ENCODE measurements around the gene LURAP1L. TPM values are rescaled to one million over a fixed set of nuclear protein-coding genes. Genes with fewer than 3 reads are reported as not detected.

Gene LURAP1L, protein sequence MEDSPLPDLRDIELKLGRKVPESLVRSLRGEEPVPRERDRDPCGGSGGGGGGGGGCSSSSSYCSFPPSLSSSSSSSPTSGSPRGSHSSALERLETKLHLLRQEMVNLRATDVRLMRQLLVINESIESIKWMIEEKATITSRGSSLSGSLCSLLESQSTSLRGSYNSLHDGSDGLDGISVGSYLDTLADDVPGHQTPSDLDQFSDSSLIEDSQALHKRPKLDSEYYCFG
- polyA plus RNA-seq (2012; ENCODE audit: missing spikeins) = 0.34 TPM

DNA sequence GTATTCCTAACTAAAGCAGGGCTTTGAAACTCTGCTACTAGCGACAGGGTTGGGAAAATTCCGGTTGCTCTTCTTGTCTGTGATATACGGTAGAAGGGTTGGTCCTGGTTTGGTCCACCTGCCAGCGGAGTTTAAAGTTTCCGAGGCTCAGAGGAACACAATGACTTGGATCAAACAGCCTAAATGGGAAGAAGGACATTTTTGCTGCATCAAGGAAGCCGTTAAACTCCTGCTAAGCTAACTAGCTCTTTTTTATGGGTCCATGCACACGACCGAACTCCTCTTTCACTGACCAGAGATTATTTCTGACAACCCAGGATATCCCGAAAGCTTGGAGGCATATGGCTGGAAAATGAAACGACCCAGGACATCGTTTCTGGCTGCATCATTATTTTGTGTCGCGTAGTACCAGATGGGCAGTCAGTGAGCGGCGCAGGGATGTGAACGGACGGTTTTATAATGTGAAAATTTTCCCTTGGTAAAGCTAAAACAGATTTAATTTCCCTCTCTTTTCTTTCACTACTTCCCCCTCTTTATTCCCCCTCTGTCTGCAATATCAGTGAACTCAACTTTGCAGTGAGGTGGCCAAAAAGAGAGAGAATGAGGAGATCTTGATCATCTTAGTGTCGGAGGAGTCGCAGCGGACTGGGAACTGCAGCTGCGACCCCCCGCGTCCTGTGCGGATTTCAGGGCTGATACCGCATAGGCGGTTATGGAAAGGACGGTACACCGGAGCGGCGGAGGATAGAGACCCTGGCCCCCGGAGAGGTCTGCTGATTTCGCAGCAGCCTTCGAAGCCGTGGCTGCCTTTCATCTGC lies at the start of gene LURAP1L:
TSS of gene LURAP1L (plus strand) at position 160 of the 818 bp plus-strand sequence. CDS start 696 bp downstream, outside the sequence.
- no peak for FAIRE-seq
- DNase-seq (ENCODE audit: insufficient read length) = no peak
- TF ChIP-seq POLR2A (IDR thresholded peaks at IDR 0.05; ENCODE audit: low read depth, low read length) (no peak), POLR2AphosphoS5 (IDR thresholded peaks at IDR 0.05; ENCODE audit: low read depth, low read length) (no peak), TAF1 (IDR thresholded peaks at IDR 0.05; ENCODE audit: borderline replicate concordance, low read depth, low read length) (no peak)

DNA sequence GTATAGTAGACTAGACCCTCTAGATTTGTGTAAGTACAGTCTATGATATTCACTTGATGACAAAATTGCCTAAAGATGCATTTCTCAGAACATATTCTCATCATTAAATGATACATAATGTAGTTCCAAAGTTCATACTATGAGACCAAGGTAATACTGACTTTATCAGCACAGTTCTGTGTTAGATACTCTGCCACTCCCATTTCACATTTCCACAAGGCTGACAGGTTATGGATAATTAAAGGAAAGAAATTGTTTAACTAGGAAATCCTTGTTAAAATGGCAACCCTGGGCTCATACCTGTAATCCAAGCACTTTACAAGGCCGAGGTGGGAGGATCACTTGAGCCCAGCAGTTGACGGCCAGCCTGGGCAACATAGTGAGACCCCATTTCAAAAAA lies 48.0 kb upstream of the LURAP1L start:
- DNase-seq (ENCODE audit: insufficient read length) (no peak), FAIRE-seq (no peak)
- TF ChIP-seq TAF1 (IDR thresholded peaks at IDR 0.05; ENCODE audit: borderline replicate concordance, low read depth, low read length) (no peak), POLR2A (IDR thresholded peaks at IDR 0.05; ENCODE audit: low read depth, low read length) (no peak), POLR2AphosphoS5 (IDR thresholded peaks at IDR 0.05; ENCODE audit: low read depth, low read length) (no peak)

DNA sequence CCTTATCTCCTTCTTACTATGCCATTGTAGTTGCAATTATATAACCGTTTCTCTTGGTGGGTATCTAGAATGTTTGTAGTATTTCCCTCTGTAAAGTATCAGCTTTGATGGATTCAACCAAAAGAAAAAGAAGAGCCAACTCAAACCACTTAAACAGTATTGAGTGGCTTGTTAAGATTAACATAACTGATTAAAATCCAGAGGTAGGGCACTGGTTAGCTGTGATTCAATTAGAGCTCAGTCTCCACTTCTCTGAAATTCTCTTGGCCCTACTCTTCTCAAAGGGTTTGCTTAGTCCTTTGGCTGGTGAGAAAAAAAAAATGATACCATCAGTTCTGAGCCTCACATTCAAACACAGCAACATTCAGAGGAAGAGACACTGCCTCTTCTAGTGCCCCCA lies 44.6 kb upstream of the LURAP1L start:
- FAIRE-seq (no peak), DNase-seq (ENCODE audit: insufficient read length) (no peak)
- TF ChIP-seq POLR2A (IDR thresholded peaks at IDR 0.05; ENCODE audit: low read depth, low read length) = no peak
- TF ChIP-seq TAF1 (IDR thresholded peaks at IDR 0.05; ENCODE audit: borderline replicate concordance, low read depth, low read length) = no peak
- no peak for TF ChIP-seq POLR2AphosphoS5 (IDR thresholded peaks at IDR 0.05; ENCODE audit: low read depth, low read length)

DNA sequence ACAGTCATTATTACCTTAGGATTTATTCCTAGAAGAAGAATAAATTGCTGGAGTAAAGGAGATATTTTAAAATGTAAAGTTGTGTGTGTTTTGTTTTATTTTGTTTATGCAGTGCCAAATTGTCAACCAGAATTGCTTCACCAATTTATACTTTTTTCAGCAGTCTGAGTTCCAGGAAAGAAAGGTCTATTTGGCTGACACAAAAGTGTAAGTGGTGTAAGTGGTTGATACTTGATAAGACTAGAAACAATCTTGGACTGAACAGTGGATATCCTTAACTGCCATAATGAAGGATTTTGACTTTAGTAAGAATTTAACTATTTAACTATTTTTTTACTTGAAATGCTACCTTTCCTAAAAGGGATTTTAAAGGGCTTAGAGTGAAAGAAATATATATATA lies 43.9 kb upstream of the LURAP1L start:
- no peak for TF ChIP-seq POLR2A (IDR thresholded peaks at IDR 0.05; ENCODE audit: low read depth, low read length)
- TF ChIP-seq POLR2AphosphoS5 (IDR thresholded peaks at IDR 0.05; ENCODE audit: low read depth, low read length) = no peak
- no peak for FAIRE-seq
- no peak for DNase-seq (ENCODE audit: insufficient read length)

DNA sequence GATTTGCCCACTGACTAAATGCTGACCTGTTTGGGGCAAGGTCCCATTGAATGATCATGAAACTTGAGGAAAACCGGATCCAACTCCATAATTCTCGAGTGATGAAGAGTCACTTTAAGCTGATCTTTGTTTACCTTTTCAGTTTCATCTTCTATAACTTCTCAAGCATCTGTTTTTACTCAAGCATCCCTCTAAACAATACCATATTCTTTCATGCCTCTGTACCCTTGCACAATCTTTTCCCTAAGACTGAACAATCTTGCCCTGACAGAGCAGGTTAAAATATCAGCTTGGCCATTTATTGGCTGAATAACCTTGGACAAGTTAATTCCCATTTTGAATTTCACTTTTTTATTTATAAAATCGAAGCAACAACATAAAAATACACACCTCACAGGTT lies 41.8 kb upstream of the LURAP1L start:
- TF ChIP-seq POLR2A (IDR thresholded peaks at IDR 0.05; ENCODE audit: low read depth, low read length) = no peak
- TF ChIP-seq POLR2AphosphoS5 (IDR thresholded peaks at IDR 0.05; ENCODE audit: low read depth, low read length) = no peak
- DNase-seq (ENCODE audit: insufficient read length) (no peak), FAIRE-seq (no peak)

DNA sequence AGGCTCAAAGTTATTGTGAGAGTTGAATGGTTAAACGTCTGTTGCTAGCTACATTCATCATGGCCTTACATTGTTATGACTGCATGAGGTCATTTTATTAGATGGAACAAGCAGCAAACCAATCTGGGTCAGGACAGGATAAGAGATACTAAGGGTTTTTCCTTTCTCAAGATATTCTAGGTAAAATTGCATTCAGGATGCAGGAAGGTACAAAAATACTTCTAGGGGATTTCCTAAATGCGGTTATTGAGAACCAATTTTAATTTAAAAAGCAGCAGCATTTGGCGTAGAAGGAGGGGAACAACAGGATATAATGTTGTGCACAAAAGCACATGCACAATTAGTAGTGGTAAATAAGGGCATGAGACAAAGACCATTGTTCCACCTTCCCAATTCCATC lies 39.2 kb upstream of the LURAP1L start:
- FAIRE-seq (peak; percentile 71), DNase-seq (ENCODE audit: insufficient read length) (no peak)
- TF ChIP-seq POLR2A (IDR thresholded peaks at IDR 0.05; ENCODE audit: low read depth, low read length) (no peak), TAF1 (IDR thresholded peaks at IDR 0.05; ENCODE audit: borderline replicate concordance, low read depth, low read length) (no peak), POLR2AphosphoS5 (IDR thresholded peaks at IDR 0.05; ENCODE audit: low read depth, low read length) (no peak)

DNA sequence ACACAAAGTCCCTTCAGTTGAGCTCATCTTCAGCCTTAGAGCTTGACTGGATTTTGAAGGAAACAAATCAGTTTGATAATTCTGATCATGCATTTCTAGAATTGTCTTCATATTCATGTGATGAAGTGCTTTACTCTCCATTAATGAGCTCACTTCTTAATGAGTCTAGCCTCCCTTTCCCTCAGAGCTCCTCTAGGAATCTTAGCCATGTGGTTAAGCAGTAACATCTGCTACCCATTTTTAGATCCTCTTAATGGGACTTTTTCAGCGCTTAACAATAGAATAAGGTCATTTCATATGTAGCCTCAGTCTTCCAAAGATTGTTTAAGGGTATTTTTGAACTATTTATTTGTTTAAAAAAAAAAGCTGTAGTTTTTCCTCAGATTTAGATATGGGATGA lies 36.9 kb upstream of the LURAP1L start:
- FAIRE-seq (no peak), DNase-seq (ENCODE audit: insufficient read length) (no peak)
- TF ChIP-seq TAF1 (IDR thresholded peaks at IDR 0.05; ENCODE audit: borderline replicate concordance, low read depth, low read length) = no peak
- TF ChIP-seq POLR2A (IDR thresholded peaks at IDR 0.05; ENCODE audit: low read depth, low read length) = no peak
- TF ChIP-seq POLR2AphosphoS5 (IDR thresholded peaks at IDR 0.05; ENCODE audit: low read depth, low read length) = no peak

DNA sequence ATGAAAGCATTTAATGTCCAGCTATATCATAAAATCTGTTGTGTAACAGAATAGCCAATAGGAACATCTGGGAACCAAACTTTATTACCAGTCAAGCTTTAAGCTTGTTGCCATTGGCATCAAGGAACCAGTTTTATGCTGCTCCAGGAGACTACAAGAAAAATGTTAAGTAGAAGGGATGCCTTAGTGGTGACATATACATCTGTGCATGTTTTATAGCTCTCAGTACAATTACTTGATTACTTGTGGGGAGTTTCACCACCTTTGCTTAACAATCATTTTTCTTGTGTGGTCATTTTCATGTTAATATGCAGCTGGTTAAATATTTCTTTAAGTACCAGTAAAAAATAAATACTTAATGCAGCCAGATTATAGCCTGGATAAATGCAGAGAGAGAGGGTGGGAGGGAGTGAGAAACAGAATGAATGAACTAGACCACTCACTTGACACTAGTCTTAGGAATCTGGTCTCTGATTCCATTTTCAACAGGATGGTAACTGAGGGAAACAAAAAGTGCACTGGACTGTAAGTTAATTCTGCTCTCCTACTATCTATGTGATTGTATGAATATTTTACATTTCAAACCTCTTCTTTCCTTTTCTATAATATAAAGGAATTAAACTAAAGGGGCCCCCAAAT lies 35.7 kb upstream of the LURAP1L start:
- DNase-seq (ENCODE audit: insufficient read length) (no peak), FAIRE-seq (no peak)
- no peak for TF ChIP-seq POLR2A (IDR thresholded peaks at IDR 0.05; ENCODE audit: low read depth, low read length)
- no peak for TF ChIP-seq TAF1 (IDR thresholded peaks at IDR 0.05; ENCODE audit: borderline replicate concordance, low read depth, low read length)
- no peak for TF ChIP-seq POLR2AphosphoS5 (IDR thresholded peaks at IDR 0.05; ENCODE audit: low read depth, low read length)

DNA sequence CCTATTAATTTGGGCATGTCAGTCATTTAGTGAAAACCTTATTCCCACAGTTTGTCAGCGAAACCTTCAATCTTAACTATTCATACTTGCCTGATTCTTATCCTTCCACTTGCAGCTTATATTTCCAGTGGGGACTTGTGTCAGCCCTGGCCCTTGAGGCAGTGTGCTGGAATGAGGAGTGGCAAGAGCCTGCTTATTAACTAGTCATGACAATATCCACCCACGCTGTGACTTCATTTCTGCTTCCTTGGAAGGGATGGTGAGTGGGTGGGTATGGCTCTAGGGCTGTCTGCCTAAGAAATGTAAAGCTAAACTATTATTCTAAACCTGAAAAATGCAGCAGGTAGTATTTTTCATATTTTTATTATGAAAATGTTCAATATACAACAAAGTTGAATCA lies 34.0 kb upstream of the LURAP1L start:
- no peak for FAIRE-seq
- no peak for DNase-seq (ENCODE audit: insufficient read length)
- TF ChIP-seq TAF1 (IDR thresholded peaks at IDR 0.05; ENCODE audit: borderline replicate concordance, low read depth, low read length) (no peak), POLR2A (IDR thresholded peaks at IDR 0.05; ENCODE audit: low read depth, low read length) (no peak), POLR2AphosphoS5 (IDR thresholded peaks at IDR 0.05; ENCODE audit: low read depth, low read length) (no peak)

DNA sequence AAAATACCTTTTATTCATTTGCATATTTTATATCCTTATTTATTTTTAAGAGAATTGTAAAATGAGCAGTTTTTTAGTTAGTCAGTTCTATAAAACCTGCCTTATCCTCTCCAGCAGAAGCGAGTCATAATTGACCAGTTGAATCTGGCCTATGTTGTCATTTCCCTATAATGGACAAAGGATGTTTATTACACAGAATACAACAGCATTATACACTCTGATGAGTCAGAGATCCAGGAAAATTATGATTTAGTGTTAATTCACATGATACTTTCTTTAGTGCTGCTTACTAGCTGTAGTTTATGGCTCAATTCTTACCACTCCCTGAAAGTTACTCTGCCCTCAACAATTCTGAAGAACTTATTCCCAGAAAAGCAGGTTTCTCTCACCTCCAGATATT lies 26.8 kb upstream of the LURAP1L start:
- DNase-seq (ENCODE audit: insufficient read length) (no peak), FAIRE-seq (no peak)
- TF ChIP-seq POLR2AphosphoS5 (IDR thresholded peaks at IDR 0.05; ENCODE audit: low read depth, low read length) = no peak
- no peak for TF ChIP-seq TAF1 (IDR thresholded peaks at IDR 0.05; ENCODE audit: borderline replicate concordance, low read depth, low read length)
- no peak for TF ChIP-seq POLR2A (IDR thresholded peaks at IDR 0.05; ENCODE audit: low read depth, low read length)

DNA sequence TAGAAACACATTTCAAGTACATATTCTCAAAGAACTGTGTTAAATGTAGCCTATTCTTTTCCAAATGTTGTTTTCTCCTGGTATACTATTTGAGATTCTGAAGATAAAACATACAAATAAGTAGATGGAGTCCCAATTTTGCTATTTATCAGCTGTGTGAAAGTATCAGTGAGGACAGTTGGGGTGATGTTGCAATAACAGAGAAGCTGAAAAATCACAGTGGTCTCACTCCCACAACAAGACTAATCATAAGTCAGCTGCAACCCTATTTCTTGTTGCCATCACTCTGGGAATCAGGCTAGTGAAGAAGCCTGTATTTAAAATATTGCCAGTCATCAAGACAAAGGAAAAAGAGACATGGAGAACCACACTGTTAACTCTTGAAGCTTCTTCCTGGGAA lies 25.9 kb upstream of the LURAP1L start:
- FAIRE-seq = no peak
- TF ChIP-seq POLR2A (IDR thresholded peaks at IDR 0.05; ENCODE audit: low read depth, low read length) = no peak
- no peak for TF ChIP-seq POLR2AphosphoS5 (IDR thresholded peaks at IDR 0.05; ENCODE audit: low read depth, low read length)
- TF ChIP-seq TAF1 (IDR thresholded peaks at IDR 0.05; ENCODE audit: borderline replicate concordance, low read depth, low read length) = no peak
- no peak for DNase-seq (ENCODE audit: insufficient read length)

DNA sequence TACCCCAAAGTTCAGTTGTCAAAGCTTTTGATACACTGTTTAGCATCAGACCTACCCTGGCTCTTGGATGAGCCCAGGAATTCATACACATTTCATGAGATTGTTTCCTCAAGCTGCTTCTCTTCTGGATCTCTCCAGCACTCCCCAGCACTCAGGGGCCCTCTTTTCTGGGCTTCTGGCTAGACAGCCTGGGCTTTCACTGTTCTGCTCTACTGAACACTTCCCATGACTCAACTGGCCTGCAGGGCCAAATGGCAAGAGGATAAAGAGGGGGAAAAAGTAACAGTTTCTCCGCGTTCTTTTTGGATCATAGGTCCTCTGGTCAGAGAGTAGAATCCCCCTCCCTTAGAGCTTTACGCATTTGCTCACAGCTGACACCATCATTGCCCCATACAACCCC lies 20.9 kb upstream of the LURAP1L start:
- TF ChIP-seq TAF1 (IDR thresholded peaks at IDR 0.05; ENCODE audit: borderline replicate concordance, low read depth, low read length) = no peak
- TF ChIP-seq POLR2AphosphoS5 (IDR thresholded peaks at IDR 0.05; ENCODE audit: low read depth, low read length) = no peak
- no peak for DNase-seq (ENCODE audit: insufficient read length)
- FAIRE-seq = no peak

All from GM12892 (cell line).